ENCODE results near the gene ZFYVE21. TPM values are rescaled to one million over a fixed set of nuclear protein-coding genes. Genes with fewer than 3 reads are reported as not detected.

ZFYVE21 gene
- total RNA-seq, 1 experiment from 2014 or later = 49.7 TPM

GRCh38 chr14:103746701-103747100, 31.1 kb downstream of the ZFYVE21 start:
- Histone ChIP-seq H3T11ph (ENCODE audit: low read length) (no peak overlapping the region), H2BK15ac (ENCODE audit: low read depth, low read length) (no peak overlapping the region), H3K4me1 (ENCODE audit: insufficient read depth, low read length) (peaks cover 4% of the 10 kb centered on the region; the same call in 1 of the 2 replicates), H3K18ac (ENCODE audit: insufficient read length, low read depth, low read length) (no peak overlapping the region), H4K20me1 (ENCODE audit: control insufficient read depth, insufficient read depth, insufficient read length) (no peaks in the 10 kb centered on the region), H3K4ac (ENCODE audit: low read depth, low read length) (no peak overlapping the region), H2BK120ac (ENCODE audit: low read depth, low read length, poor library complexity, severe bottlenecking) (no peak overlapping the region), H4K8ac (replicated peaks; ENCODE audit: insufficient read length, low read depth, low read length) (no peak overlapping the region), H3K9me3 (ENCODE audit: control insufficient read depth, low read depth, low read length) (no peaks in the 10 kb centered on the region), H3K56ac (ENCODE audit: insufficient read length, low read depth, low read length) (no peak overlapping the region), H3K27ac (ENCODE audit: insufficient read length, low read depth, low read length) (no peak overlapping the region), H3K79me1 (ENCODE audit: insufficient read depth, low read depth, low read length, poor library complexity, severe bottlenecking) (no peaks in the 10 kb centered on the region), H2BK5ac (ENCODE audit: insufficient read length, low read length) (no peak overlapping the region), H2BK20ac (ENCODE audit: low read depth, low read length, poor library complexity, severe bottlenecking) (no peak overlapping the region), H3K27me3 (ENCODE audit: insufficient read depth, low read length) (no peaks in the 10 kb centered on the region; the same call in 1 of the 2 replicates), H4K91ac (ENCODE audit: insufficient read length, low read depth, low read length) (no peak overlapping the region), H4K5ac (ENCODE audit: insufficient read length, low read depth, low read length) (no peak overlapping the region), H3K79me2 (ENCODE audit: insufficient read depth, low read length) (no peaks in the 10 kb centered on the region), H3K9ac (ENCODE audit: extremely low read depth, insufficient read length, low read length) (no peak overlapping the region), H3K14ac (ENCODE audit: insufficient read depth, low read length) (no peak overlapping the region), H2BK12ac (ENCODE audit: insufficient read length, low read depth, low read length) (no peak overlapping the region), H2AFZ (ENCODE audit: low read length) (no peak overlapping the region), H3K23me2 (ENCODE audit: insufficient read length, low read depth, low read length, poor library complexity, severe bottlenecking) (no peaks in the 10 kb centered on the region), H3K23ac (ENCODE audit: insufficient read length, low read depth, low read length) (no peak overlapping the region), H3K4me2 (ENCODE audit: insufficient read depth, insufficient read length, low read length) (no peak overlapping the region), H2AK5ac (ENCODE audit: insufficient read length, low read length) (no peak overlapping the region)
- Mint-ChIP-seq H3K9me3 (no peaks in the 10 kb centered on the region), H3K4me1 (peaks cover 8 to 9% of the 10 kb centered on the region in 2 experiments), H3K36me3 (ENCODE audit: insufficient read depth in 1 of 3, low read depth in 3 of 3) (peaks cover 0 to 4% (median 0%) of the 10 kb centered on the region in 3 experiments; a peak in 3 of 7 replicates), H3K4me3 (no peak overlapping the region), H3K27ac (peak overlapping the region in 1 of 3 experiments; percentile 47; a peak in 1 of 7 replicates), H3K27me3 (ENCODE audit: low read depth) (no peaks in the 10 kb centered on the region)
- DNase-seq = no peak
- TF ChIP-seq CTCF (conservative IDR thresholded peaks at IDR 0.05) = no peak
- WGBS (ENCODE audit: extremely low coverage, insufficient read length, low lambda C conversion rate) = no CpG with 5 or more reads among the region's 10 CpGs
